HG02678 (cell line): ENCODE measurements around the gene SOX10.
"Not testable (repeated sequence)": the region's sequence is repeated elsewhere in the genome, so short reads cannot be mapped to it uniquely, and the experiment has no call there.

Experiments used
- ATAC-seq: cut with Tn5 transposase; IDR thresholded peaks from one replicate; pipeline ENCODE4 v1.9.1; 2021; ENCODE audit warnings: mild to moderate bottlenecking, moderate library complexity; ENCODE audit not compliant: unreplicated experiment

The SOX10 gene

DNA sequence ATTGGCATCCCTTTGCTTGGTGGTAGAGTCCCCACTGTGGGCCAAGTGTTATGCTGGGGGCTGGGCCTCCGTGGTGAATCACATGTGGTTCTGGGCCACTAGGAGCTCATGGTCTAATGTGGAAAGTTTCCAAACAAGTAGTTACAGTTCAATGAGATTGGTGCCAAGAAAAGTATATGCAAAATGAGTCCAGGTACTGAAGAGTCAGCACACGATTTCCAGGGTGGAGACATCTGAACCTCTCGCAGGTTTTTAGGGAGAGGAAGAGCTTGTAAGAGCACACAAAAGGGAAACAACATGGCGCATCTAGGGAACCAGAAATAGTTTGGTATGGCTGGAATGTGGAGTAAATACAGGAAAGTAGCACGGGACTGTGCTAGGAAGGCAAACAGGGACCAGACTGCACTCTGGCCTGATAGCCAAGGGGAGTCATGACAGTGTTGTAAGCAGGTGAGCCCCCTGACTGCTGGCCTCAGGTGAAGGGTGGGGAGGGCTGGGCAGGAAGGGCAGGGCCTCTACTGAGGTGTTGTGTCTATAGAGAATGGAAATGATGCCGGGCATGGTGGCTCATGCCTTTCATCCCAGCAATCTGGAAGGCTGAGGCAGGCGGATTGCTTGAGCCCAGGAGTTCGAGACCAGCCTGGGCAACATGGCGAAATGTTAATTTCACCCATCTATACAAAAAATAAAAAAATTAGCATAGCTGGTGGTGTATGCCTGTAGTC, 18.3 kb downstream of the SOX10 start:
- no peak for ATAC-seq

GRCh38 chr22:37961062-37961461, 23.3 kb downstream of the SOX10 start:
- ATAC-seq: no peak

GRCh38 chr22:37959231-37959825, 25.0 kb downstream of the SOX10 start:
- no peak for ATAC-seq

GRCh38 chr22:37957232-37957631, 27.1 kb downstream of the SOX10 start:
- ATAC-seq: no peak

GRCh38 chr22:37955825-37956397, 28.4 kb downstream of the SOX10 start:
- ATAC-seq: not testable (repeated sequence)

DNA sequence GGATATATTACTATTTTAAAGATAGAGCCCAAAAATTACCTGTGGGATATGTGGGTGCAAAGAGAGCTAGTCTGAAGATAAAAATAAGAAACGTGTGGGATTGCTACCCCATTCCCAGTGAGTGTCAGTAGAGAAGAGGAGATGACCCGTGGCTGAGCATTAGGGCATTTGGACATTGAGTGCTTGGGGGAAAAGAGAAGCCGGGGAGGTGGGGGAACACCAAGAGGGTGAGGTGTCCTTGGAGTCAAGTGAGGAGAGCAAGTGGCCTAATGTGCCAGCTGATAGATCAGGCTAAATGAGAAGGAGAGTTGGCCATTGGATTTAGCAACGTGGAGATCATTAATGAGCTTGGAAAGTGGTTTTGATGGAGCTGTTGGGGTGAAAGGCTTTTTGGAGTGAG, 29.7 kb downstream of the SOX10 start:
- ATAC-seq: no peak

GRCh38 chr22:37953437-37954179, 30.7 kb downstream of the SOX10 start, which contains the start of the genes C22orf23 and POLR2F:
C22orf23 (minus strand) TSS chr22:37953601; CDS start chr22:37953149, 452 bp downstream.
POLR2F (plus strand) TSS chr22:37953699; CDS start chr22:37953788, 89 bp downstream.
- ATAC-seq: peak; percentile 92

DNA sequence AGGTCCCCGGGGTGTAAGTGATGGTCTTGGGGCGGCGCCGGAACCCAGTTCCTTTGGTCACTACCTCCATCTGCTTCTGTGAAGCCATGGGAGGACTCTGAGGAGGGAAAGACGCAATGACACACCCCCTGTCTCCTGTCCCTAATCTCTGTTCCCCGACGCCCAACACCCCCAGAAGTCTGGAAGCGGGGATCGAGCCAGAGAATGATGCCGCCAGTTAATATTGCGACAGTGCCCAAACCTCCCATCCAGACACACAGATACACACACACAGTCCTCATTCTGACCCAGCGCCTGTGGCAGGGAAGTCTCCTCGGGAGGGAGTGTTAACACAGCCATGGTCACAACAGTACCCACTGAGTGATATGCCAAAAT, 31.3 kb downstream of the SOX10 start:
- ATAC-seq: peak; percentile 10

DNA sequence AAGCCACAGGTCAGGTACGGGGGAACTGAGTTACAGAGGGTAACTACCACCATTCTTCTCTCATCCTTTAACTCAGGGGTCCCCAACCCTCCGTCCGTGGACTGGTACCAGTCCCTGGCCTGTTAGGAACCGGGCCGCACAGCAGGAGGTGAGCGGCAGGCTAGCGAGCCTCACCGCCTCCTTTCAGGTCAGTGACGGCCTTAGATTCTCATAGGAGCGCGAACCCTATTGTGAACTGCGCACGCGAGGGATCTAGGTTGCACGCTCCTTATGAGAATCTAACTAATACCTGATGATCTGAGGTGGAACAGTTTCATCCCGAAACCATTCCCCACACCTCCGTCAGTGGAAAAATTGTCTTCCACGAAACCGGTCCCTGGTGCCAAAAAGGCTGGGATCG, 31.7 kb downstream of the SOX10 start:
- not testable (repeated sequence) for ATAC-seq

- no peak for ATAC-seq
These were observed 33.0 kb downstream of the SOX10 start for GRCh38 chr22:37951305-37951704.

DNA sequence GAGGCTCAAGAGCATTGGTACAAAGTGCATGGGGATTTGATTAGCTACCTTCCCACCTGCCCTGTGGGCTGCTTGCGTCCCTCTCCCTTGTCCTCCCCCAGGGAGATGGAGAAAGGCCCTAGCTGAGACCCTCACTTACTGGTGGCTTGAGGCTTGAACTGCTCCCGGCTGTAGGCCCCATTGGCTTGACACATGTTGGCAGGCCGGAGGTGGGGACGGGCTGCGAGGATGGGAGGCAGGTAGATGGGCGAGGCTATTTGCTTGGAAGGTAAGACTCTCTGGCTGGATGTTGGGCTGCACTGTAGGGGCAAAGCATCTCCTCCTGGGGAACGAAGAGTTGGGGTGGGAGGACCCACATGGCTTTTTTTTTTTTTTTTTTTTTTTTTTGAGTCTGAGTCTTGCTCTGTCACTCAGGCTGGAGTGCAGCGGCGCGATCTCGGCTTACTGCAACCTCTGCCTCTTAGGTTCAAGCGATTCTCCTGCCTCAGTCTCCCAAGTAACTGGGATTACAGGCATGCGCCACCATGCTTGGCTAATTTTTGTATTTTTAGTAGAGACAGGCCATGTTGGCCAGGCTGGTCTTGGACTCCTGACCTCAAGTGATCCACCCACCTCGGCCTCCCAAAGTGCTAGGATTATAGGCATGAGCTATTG, 37.1 kb downstream of the SOX10 start:
- ATAC-seq: not testable (repeated sequence)

DNA sequence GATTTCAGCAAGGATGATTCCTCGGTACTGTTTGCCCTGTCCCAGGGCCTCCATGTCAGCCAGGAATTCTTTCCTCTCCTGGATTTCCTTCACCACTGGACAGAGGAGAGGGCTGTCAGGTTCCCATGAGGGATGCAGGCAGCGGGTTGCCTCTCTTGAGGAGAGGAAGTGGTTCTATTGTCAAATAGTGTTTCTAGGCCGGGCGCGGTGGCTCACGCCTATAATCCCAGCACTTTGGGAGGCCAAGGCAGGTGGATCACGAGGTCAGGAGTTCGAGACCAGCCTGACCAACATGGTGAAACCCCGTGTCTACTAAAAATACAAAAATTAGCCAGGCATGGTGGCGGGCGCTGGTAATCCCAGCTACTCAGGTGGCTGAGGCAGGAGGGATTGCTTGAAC, 39.9 kb downstream of the SOX10 start:
- not testable (repeated sequence) for ATAC-seq

DNA sequence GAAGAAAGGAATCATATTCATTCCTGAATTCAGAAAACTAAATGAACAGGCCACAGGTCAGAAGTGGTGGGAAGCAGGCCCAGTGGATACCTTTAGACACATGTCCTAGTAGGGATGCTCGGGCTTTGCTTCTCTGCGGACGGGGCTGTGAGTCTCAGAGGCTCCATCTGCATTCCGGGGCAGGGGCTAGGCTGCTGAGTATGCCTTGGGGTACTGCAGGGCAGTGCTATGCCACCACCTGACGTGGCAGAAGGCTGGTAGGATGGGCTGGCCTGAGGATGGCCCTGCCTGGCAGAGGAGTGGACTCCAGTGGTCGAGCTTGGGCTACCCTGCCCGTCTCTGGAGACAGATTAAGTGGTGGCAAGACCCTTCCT, 40.5 kb downstream of the SOX10 start:
- ATAC-seq: no peak

DNA sequence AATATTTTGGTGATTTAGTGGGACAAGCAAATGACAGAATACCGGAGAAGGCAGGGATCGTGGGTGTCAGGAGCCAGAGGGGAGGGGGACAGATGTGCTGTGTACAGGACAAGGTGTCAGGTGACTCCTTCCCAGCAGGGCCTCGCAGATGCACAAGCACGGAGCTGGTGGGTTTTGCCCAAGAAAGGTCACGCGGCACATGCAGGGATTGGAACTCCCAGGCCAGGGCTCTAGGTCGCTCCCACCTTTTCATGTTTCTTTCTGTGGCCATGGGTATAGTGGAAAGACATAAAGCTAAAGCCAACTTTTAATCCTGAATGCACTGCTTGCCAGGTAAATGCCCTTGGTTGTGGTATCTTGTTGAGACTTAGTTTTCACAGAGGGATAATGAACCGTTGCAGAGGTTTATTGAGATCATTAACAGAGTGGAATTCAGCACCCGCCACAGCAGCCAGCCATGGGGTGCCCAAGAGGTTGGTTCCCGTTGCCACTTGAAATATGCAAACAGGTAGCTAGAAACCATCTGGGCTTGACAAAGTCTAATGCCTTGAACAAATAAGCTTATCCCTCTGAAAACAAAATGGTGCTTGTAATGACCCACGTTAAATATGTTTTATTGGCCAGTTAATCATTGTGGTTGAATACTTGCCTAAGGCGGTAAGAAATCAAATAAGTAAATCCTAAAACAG, 41.1 kb downstream of the SOX10 start:
- ATAC-seq: no peak

DNA sequence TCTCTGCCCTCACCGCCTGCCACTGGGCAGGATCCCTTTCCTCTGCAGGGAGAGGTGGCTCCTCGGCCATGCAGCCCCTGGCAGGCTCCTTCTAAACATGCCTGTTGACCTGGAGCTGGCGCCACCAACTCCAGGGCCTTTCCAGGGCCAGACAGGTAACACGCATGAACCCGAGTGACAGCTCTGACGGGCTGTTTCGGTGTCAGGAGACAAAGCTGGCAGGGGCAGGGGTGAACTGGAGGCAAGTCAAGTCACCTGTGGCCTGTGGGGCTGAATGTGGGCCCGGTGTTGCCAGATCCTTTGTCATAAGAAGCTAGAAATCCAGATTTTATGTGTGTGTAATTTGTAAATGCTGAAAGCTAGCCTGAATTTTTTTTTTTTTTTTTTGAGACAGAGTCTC, 42.2 kb downstream of the SOX10 start:
- ATAC-seq: no peak

DNA sequence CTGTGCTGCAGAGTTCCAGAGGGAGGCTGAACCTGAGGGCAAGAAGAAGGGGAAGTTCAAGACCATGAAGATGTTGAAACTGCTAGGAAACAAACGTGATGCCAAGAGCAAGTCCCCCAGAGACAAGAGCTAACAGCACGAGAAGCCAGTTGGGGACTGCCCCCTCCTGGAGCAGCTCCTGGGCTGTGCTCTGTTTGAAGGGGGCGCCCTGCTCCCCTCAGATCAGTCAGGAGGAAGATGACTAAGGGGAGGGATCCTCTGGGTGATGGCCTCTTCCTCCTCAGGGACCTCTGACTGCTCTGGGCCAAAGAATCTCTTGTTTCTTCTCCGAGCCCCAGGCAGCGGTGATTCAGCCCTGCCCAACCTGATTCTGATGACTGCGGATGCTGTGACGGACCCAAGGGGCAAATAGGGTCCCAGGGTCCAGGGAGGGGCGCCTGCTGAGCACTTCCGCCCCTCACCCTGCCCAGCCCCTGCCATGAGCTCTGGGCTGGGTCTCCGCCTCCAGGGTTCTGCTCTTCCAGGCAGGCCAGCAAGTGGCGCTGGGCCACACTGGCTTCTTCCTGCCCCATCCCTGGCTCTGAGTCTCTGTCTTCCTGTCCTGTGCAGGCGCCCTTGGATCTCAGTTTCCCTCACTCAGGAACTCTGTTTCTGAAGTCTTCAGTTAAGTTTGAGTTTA, 43.5 kb downstream of the SOX10 start:
- ATAC-seq: no peak

DNA sequence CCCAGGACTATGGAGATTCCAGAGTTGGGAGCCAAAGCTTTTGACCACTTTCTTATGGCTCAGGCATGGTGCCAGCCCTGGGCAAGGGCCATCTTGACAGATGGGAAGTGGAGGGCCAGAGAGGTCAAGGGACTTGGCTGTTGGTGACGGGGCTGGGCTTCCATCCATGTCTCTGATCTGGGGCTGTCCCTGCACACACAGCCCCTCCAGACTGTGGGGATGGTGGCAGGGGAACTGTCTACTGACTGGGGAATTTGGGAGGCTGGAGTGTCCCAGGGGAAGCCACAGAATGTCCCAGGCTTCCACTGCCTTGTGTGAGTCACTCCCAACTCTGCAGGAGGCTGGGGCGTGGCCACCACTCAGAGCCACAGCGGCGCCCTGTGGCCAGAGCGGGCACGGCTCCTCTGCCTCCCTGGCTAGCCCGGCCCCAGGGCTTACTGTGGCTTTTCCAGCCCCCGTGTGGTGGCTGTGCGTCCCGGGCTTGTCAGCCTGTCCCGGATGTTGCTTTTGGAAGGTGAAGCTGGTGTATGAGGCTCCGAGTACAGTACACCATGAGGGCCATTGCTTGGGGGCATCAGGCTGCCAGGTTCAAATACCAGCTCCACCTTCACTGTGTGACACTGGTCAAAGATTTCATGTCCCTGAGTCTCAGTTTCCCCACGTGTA, 50.5 kb downstream of the SOX10 start:
- ATAC-seq: peak; percentile 87

DNA sequence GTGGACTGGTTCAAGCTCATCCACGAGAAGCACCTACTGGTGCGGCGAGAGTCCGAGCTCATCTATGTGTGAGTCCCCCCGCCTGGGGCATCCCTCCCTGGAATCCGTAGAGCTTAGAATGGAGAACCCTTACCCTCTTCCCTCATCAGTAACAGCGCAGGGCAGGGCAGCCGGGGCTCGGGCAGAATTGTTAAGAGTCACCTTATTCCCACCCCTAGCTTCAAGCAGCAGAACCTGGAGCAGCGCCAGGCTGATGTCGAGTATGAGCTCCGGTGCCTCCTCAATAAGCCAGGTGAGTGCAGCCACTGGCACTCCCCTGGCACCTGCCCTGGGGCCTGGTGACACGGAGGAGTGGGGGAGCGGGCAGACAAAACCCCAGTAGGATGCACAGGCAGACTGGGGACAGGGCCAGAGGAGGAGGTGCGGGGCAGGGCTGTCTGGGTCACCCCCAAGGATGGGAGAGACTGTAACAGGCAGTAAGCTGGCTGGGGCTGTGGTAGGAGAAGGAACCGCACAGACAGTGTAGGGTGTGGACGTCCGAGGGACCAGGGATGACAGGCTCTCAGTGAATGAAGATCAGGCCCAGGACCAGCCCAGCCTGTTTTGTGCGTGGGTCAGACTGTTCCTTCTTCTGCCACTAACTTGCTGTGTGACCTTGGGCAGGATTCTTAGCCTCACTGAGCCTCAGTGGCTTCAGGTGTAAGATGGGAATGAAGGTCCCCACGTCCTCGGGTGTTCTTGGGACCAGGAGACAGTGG, 51.4 kb downstream of the SOX10 start:
- ATAC-seq: no peak

GRCh38 chr22:37932401-37932800, 52.0 kb downstream of the SOX10 start:
- no peak for ATAC-seq
